HCT116 (cell line): ENCODE data around the gene LRRC37A2. TPM values are rescaled to one million over a fixed set of nuclear protein-coding genes. Genes with fewer than 3 reads are reported as not detected.
"Not testable (repeated sequence)": the region's sequence is repeated elsewhere in the genome, so short reads cannot be mapped to it uniquely, and the experiment has no call there.

Experiments
- ATAC-seq: fragments of 200-7000 bp; cut with Tn5 transposase; 2 replicates; pipeline ENCODE4 v1.9.1; 2020; ENCODE audit warnings: mild to moderate bottlenecking, moderate library complexity
- BruUV-seq: library from RNA; stranded (reverse); fragments of 400-500 nt; replicated peaks from 2 replicates; lab custom pipeline; 2021; lab: Mats Ljungman, UMichigan
- CTCF ChIA-PET: fragments of 300-600 bp; sonication (Branson Sonifier 250); formaldehyde crosslinking; loops from one replicate; lab custom pipeline; 2021; ENCODE audit warnings: antibody characterized with exemption; lab: Charles Lee
- POLR2A ChIA-PET: fragments of 300-600, 350-600 bp; sonication (Branson Sonifier 250); formaldehyde crosslinking; loops from one replicate; lab custom pipeline; 2021; ENCODE audit warnings: antibody characterized with exemption; lab: Charles Lee
- RAD21 ChIA-PET, 2 experiments: fragments of 300-600 bp; sonication (Branson Sonifier 250); formaldehyde crosslinking; loops; one replicate each; lab custom pipeline; 2023; ENCODE audit warnings: low total read pairs in 2 of 2; ENCODE audit not compliant: uncharacterized antibody in 2 of 2, unreplicated experiment in 2 of 2, low non-redundant PET in 1 of 2; lab: Charles Lee
- DNase-seq: peaks from one replicate; pipeline ENCODE4 v3.0.0-alpha.2; 2010; ENCODE audit warnings: low read depth, low spot score
- H2AFZ ChIP-seq: fragments of 200-600 bp; shearing (Covaris generic), sonication (generic); 2 replicates; pipeline ENCODE4 v1.6.1; 2017; ENCODE audit warnings: low read depth, mixed run types, mixed read lengths, antibody characterized with exemption, low read length; ENCODE audit not compliant: poor library complexity, severe bottlenecking
- H3K27ac ChIP-seq: 2 replicates; pipeline ENCODE4 v1.5.1; 2012; ENCODE audit warnings: low read depth, low read length
- H3K27me3 ChIP-seq: fragments of 200-600 bp; sonication (generic); 2 replicates; pipeline ENCODE4 v1.6.1; 2016; ENCODE audit warnings: mixed run types, low read length, mixed read lengths; ENCODE audit not compliant: insufficient read depth
- H3K36me3 ChIP-seq, 2 experiments: fragments of 200-500 bp in 1 of 2; fragments of 200-600 bp in 1 of 2; sonication (Bioruptor generic) in 1 of 2; sonication (generic) in 1 of 2; 2 replicates each; pipeline versions ENCODE4 v1.5.1 to v1.6.1; 2014 to 2016; ENCODE audit warnings: low read length in 2 of 2, inconsistent platforms in 1 of 2, mixed read lengths in 1 of 2, mixed run types in 1 of 2; ENCODE audit not compliant: insufficient read depth in 2 of 2, control insufficient read depth in 1 of 2
- H3K4me1 ChIP-seq, 2 experiments: fragments of 200-600 bp in 1 of 2; sonication (generic) in 1 of 2; 2 replicates each; pipeline versions ENCODE4 v1.5.1 to v1.6.1; 2012 to 2017; ENCODE audit warnings: low read length in 2 of 2, inconsistent platforms in 1 of 2, mild to moderate bottlenecking in 1 of 2, mixed read lengths in 1 of 2, mixed run types in 1 of 2, moderate library complexity in 1 of 2; ENCODE audit not compliant: insufficient read depth in 2 of 2, control insufficient read depth in 1 of 2
- H3K4me2 ChIP-seq: fragments of 200-600 bp; sonication (generic); 2 replicates; pipeline ENCODE4 v1.6.1; 2017; ENCODE audit warnings: mixed run types, low read length, mixed read lengths
- H3K4me3 ChIP-seq, 2 experiments: fragments of 200-600 bp in 1 of 2; sonication (generic) in 1 of 2; replicated peaks in 1 of 2; 2 replicates each; pipeline ENCODE4 v1.5.1; 2011 to 2016; ENCODE audit warnings: low read length in 2 of 2, control low read depth in 1 of 2, low read depth in 1 of 2, mild to moderate bottlenecking in 1 of 2, mixed read lengths in 1 of 2, mixed run types in 1 of 2
- H3K79me2 ChIP-seq: fragments of 200-600 bp; sonication (generic); 2 replicates; pipeline ENCODE4 v1.6.1; 2017; ENCODE audit warnings: mild to moderate bottlenecking, mixed run types, low read length, moderate library complexity, mixed read lengths; ENCODE audit not compliant: insufficient read depth
- H3K9ac ChIP-seq: fragments of 200-600 bp; sonication (generic); 2 replicates; pipeline ENCODE4 v1.6.1; 2016; ENCODE audit warnings: low read length, mixed read lengths
- H3K9me2 ChIP-seq: fragments of 200-600 bp; sonication (generic), shearing (Covaris generic); 2 replicates; pipeline ENCODE4 v1.6.1; 2017; ENCODE audit warnings: mixed run types, mild to moderate bottlenecking, moderate library complexity; ENCODE audit not compliant: insufficient read depth
- H3K9me3 ChIP-seq, 2 experiments: fragments of 200-500 bp in 1 of 2; fragments of 200-600 bp in 1 of 2; sonication (Bioruptor generic) in 1 of 2; sonication (generic) in 1 of 2; 2 replicates each; pipeline ENCODE4 v1.6.1; 2014 to 2017; ENCODE audit warnings: low read length in 2 of 2, mixed read lengths in 2 of 2, inconsistent platforms in 1 of 2, low read depth in 1 of 2, mild to moderate bottlenecking in 1 of 2, mixed run types in 1 of 2, moderate library complexity in 1 of 2; ENCODE audit not compliant: control insufficient read depth in 1 of 2, insufficient read depth in 1 of 2
- H4K20me1 ChIP-seq: fragments of 200-600 bp; sonication (generic), shearing (Covaris generic); 2 replicates; pipeline ENCODE4 v1.6.1; 2017; ENCODE audit warnings: mixed run types, mild to moderate bottlenecking, moderate library complexity; ENCODE audit not compliant: insufficient read depth
- intact Hi-C: fragments of 100-400 bp; cut with micrococcal nuclease; formaldehyde crosslinking; loops from 2 replicates; pipeline ENCODE4 v1.10.0; 2022
- total RNA-seq: library from RNA; stranded (reverse); gene quantifications from one replicate; pipeline ENCODE4 v1.2.1, GENCODE V29; 2021; ENCODE audit not compliant: unreplicated experiment

Gene LRRC37A2
- total RNA-seq, 1 experiment from 2014 or later = 6.8 TPM

GRCh38 chr17:46598344-46598931, 86.2 kb downstream of the LRRC37A2 start:
- H3K36me3 ChIP-seq, H2AFZ ChIP-seq, POLR2A ChIA-PET, RAD21 ChIA-PET, CTCF ChIA-PET, H4K20me1 ChIP-seq, ATAC-seq, H3K9me2 ChIP-seq, H3K9me3 ChIP-seq, H3K4me1 ChIP-seq, H3K27ac ChIP-seq, H3K4me3 ChIP-seq, H3K9ac ChIP-seq, H3K79me2 ChIP-seq, intact Hi-C loops, DNase-seq, H3K4me2 ChIP-seq, H3K27me3 ChIP-seq: not testable (repeated sequence)
- TSS peak; percentile 5 for BruUV-seq

GRCh38 chr17:46600767-46601166, 88.5 kb downstream of the LRRC37A2 start:
- DNase-seq, intact Hi-C loops, CTCF ChIA-PET, H2AFZ ChIP-seq, H4K20me1 ChIP-seq, H3K79me2 ChIP-seq, ATAC-seq, H3K27ac ChIP-seq, H3K9me2 ChIP-seq, POLR2A ChIA-PET, BruUV-seq, H3K9me3 ChIP-seq, H3K27me3 ChIP-seq, H3K4me3 ChIP-seq, RAD21 ChIA-PET, H3K36me3 ChIP-seq, H3K4me2 ChIP-seq, H3K9ac ChIP-seq, H3K4me1 ChIP-seq: not testable (repeated sequence)

- H3K4me1 ChIP-seq, H3K36me3 ChIP-seq, CTCF ChIA-PET, H3K4me2 ChIP-seq, H3K9me3 ChIP-seq, H3K27ac ChIP-seq, ATAC-seq, DNase-seq, POLR2A ChIA-PET, RAD21 ChIA-PET, H4K20me1 ChIP-seq, H3K27me3 ChIP-seq, H3K79me2 ChIP-seq, H3K9ac ChIP-seq, intact Hi-C loops, BruUV-seq, H3K9me2 ChIP-seq, H2AFZ ChIP-seq, H3K4me3 ChIP-seq: not testable (repeated sequence)
These were observed 90.9 kb downstream of the LRRC37A2 start for GRCh38 chr17:46603125-46603524.

Other genes starting within 250 kb of the LRRC37A2 start
- gene LRRC37A, start 217.3 kb upstream of the LRRC37A2 start, total RNA-seq = 1.2 TPM
- 20.9 TPM for gene ARL17B, start 150.7 kb upstream of the LRRC37A2 start, total RNA-seq
- gene ARL17A, start 67.2 kb downstream of the LRRC37A2 start, total RNA-seq = 15.1 TPM
- gene NSF, start 78.2 kb downstream of the LRRC37A2 start, total RNA-seq = 61.1 TPM